NCI-H748 (cell line): Measurements from ENCODE around the gene TTLL11.

Source experiments
- DNase-seq: peaks from one replicate; lab custom pipeline; 2025; ENCODE audit not compliant: unreplicated experiment; lab: John Stamatoyannopoulos, UW

The TTLL11 gene

GRCh38 chr9:122092611-122093506 is at the start of gene TTLL11:
Gene TTLL11 (minus strand): TSS chr9:122093308. CDS start chr9:122093148, 160 bp downstream.
- peak; percentile 96 for DNase-seq

DNA sequence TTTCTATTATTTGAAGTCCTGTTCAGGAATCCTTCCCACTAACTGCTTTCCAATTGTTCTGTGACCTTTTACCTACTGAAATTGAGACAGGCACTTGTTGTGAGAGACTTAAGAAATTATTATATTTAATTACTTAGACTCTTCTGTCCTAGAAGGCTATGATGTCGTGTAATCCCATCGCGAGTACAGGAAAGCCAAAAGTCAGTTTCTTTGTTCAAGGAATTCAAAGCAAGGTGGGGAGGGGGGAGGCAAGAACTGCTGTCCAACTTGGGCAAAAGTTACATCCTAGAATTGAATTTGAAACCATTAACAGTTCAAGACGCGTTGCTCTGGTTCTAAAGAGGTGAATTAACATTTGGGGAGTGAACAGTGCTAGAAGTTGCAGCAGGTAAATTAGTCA is 48.6 kb upstream of the TTLL11 start:
- DNase-seq: no peak

- no peak for DNase-seq
These were observed 47.5 kb upstream of the TTLL11 start for GRCh38 chr9:122140368-122141193.

- DNase-seq: no peak
These were observed 45.6 kb upstream of the TTLL11 start for GRCh38 chr9:122138560-122139268.

GRCh38 chr9:122135529-122135859 is 42.4 kb upstream of the TTLL11 start:
- DNase-seq: no peak

- no peak for DNase-seq
These were observed 41.9 kb upstream of the TTLL11 start for GRCh38 chr9:122134822-122135528.

- no peak for DNase-seq
These were observed 41.0 kb upstream of the TTLL11 start for GRCh38 chr9:122133984-122134535.

DNA sequence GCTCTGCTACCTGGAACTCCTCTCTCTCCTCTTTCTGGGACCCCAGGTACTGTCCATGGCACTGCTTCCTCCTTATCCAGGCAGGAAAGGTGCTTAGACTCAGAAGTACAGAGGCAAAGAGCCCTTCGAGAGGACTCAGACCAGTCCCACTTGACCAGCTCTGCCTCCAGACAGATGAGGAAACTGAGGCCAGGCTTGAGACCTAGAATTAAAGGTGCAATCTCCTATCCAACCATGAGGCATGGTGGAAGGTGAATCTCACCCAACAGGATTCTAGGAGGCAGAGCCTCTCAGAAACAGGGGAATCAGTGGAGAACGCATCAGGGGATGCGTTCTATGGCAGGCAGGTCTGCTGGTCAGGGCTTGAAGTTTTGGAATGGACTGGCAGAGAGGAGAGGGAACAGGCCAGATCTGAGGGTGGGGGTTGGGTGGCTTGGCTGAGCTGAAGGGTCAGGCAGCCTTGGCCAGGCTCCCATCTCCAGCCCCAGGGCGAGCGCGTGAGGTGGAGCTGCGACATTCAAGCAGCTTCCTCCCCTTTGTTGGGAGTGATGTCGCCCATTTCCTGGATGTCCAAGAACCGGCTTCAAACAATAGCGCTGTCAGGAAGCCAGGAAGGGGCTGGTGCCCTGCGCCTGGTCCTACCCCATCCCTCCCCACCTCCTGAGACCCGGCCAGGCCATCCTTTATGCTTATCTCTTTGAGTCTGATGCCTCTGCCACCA is 40.3 kb upstream of the TTLL11 start:
- DNase-seq: no peak

DNA sequence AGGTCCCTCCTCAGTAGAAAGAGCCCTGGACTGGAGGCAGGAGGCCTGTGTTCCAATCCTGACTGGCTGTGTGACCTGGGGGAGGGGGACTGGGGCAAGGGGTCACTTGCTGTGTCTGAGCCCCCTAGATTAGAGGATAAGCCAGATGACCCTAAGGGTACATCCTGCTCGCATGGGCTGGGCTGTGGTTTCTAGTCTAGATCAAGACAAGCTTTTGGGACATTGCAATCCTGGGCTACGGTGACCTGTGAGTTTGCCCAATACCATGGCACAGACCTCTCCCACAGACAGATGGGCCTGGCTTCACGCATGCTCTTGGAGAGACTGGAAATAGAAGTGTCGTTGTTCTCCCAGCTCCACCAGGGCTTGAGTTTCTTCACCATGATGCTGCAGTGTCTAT is 39.4 kb upstream of the TTLL11 start:
- no peak for DNase-seq

DNA sequence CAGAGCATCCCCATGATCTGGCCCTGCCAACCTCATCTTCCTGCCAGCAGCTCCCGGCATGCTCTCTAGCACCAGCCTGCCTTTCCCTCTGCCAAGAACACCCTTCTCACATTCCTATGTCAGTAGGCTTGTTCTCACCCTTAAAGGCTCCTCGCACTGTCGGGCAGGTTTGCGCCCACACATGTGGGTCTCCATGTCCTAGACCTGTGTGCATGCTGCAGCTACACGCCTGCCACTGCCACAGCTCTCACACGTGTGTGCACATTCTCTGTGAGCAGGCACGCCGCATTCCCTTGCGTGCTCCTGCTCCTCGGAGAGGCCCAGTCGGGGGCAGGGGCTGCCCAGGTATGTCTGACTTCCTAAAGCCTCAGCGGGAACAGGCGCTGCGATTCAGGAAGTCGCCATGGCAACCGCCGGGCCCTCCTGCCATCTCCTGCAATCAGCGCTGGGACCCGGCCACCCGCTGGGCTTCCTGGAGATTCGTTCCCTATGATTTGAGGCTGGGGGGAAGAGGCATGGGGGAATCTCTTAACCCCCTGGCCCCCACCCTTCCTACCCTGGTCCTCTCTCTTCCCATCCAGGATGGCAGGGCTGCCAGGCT is 38.4 kb upstream of the TTLL11 start:
- peak; percentile 69 for DNase-seq

- no peak for DNase-seq
These were observed 37.7 kb upstream of the TTLL11 start for GRCh38 chr9:122130837-122131236.

- no peak for DNase-seq
These were observed 36.9 kb upstream of the TTLL11 start for GRCh38 chr9:122129969-122130368.

- no peak for DNase-seq
These were observed 35.8 kb upstream of the TTLL11 start for GRCh38 chr9:122128969-122129343.

DNA sequence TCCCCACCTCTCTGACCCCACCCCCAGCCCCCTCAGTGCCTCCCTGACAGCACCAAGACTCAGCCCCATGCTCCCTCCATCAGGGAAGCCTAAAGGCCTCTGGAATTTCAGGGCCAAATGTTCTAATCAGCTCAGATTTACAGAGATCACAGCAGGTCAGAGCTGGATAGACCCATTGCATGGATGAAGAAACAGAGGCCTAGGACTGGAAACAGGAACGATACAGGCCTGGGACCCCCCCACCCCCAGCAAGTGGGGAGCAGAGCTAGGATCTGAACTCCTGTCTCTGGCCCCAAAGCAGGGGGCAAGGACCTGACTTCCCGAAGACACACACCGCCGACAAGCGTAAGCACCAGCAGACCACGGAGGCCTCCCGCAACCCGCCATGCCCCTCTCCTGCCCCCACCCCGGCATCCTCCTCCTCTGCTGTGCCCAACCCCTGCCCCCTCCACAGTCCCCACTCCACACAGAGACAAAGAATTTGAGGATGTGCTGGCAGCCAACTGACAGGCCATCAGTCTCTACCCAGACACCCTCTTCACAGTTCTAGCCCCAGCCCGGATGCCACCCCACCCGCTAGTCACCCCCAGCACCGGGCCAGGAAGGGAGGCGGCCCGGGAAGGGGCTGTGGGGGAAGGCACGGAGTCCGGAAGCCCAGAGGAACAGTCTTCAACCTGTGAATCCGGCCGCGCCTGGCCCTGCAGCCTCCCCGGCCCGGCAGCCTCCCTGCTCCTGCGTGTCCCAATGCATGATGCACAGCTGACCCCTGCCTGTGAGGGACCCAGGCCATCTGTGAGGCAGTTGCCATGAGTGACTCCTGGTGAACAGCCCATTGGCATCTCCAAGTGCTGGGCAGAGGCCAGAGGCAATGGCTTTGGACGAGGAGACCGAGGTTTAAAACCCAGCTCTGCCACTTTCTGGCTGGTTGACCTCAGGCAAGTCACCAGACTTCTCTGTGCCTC is 35.2 kb upstream of the TTLL11 start:
- DNase-seq: no peak

- no peak for DNase-seq
These were observed 34.3 kb upstream of the TTLL11 start for GRCh38 chr9:122127396-122127798.

- DNase-seq: no peak
These were observed 33.5 kb upstream of the TTLL11 start for GRCh38 chr9:122126331-122127261.
